Middle frontal gyrus (tissue), 1 donor: Measurements from ENCODE around the gene SNTA1.
"Not testable (repeated sequence)": the region's sequence is repeated elsewhere in the genome, so short reads cannot be mapped to it uniquely, and the experiment has no call there.

ENCODE experiments used
- DNase-seq: peaks from one replicate; pipeline ENCODE4 v3.0.0-alpha.2; 2015; ENCODE audit warnings: low spot score; ENCODE audit errors: extremely low spot score

SNTA1 gene

GRCh38 chr20:33431797-33432381 lies 11.7 kb downstream of the SNTA1 start:
- DNase-seq = peak; percentile 47

- DNase-seq = not testable (repeated sequence)
Measured at GRCh38 chr20:33423875-33424274, 19.7 kb downstream of the SNTA1 start.

- DNase-seq = no peak
Measured at GRCh38 chr20:33423141-33423834, 20.3 kb downstream of the SNTA1 start.

- no peak for DNase-seq
Measured at GRCh38 chr20:33419140-33419974, 24.2 kb downstream of the SNTA1 start.

- no peak for DNase-seq
Measured at GRCh38 chr20:33418033-33418432, 25.5 kb downstream of the SNTA1 start.

- no peak for DNase-seq
Measured at GRCh38 chr20:33415948-33416347, 27.6 kb downstream of the SNTA1 start.

- no peak for DNase-seq
Measured at GRCh38 chr20:33412484-33412838, 31.1 kb downstream of the SNTA1 start.

GRCh38 chr20:33411711-33412483 lies 31.7 kb downstream of the SNTA1 start:
- no peak for DNase-seq

GRCh38 chr20:33411242-33411641 lies 32.3 kb downstream of the SNTA1 start:
- DNase-seq = peak; percentile 36

GRCh38 chr20:33410081-33410742 lies 33.4 kb downstream of the SNTA1 start:
- DNase-seq = no peak

- DNase-seq = peak; percentile 36
Measured at GRCh38 chr20:33408716-33409654, 34.6 kb downstream of the SNTA1 start.

GRCh38 chr20:33408313-33408712 lies 35.2 kb downstream of the SNTA1 start:
- no peak for DNase-seq

GRCh38 chr20:33407796-33408195 lies 35.8 kb downstream of the SNTA1 start:
- no peak for DNase-seq

GRCh38 chr20:33407251-33407650 lies 36.3 kb downstream of the SNTA1 start:
- no peak for DNase-seq

- no peak for DNase-seq
Measured at GRCh38 chr20:33404281-33404680, 39.3 kb downstream of the SNTA1 start.

GRCh38 chr20:33401921-33402369 lies 41.6 kb downstream of the SNTA1 start:
- no peak for DNase-seq

- DNase-seq = peak; percentile 87
Measured at GRCh38 chr20:33401184-33401920, 42.2 kb downstream of the SNTA1 start, which contains the start of gene CDK5RAP1. Gene CDK5RAP1, minus strand, starts transcription at chr20:33401519. Its CDS starts 4,455 bp downstream, at chr20:33397064.

- no peak for DNase-seq
Measured at GRCh38 chr20:33400812-33401183, 42.8 kb downstream of the SNTA1 start.

GRCh38 chr20:33399924-33400323 lies 43.6 kb downstream of the SNTA1 start:
- DNase-seq = no peak
